Measurements from ENCODE around the gene ZYG11B. TPM values are rescaled to one million over a fixed set of nuclear protein-coding genes. Genes with fewer than 3 reads are reported as not detected.
"Not testable (repeated sequence)": the region's sequence is repeated elsewhere in the genome, so short reads cannot be mapped to it uniquely, and the experiment has no call there.

Gene ZYG11B
- total RNA-seq, 1 donor from 2014 or later = 17.3 TPM

GRCh38 chr1:52834798-52835197 lies 108.5 kb downstream of the ZYG11B start:
- H3K4me1 Mint-ChIP-seq = no peaks in the 10 kb centered on the region
- peaks cover 8% of the 10 kb centered on the region for H3K27me3 Mint-ChIP-seq
- H3K9me3 Mint-ChIP-seq = no peaks in the 10 kb centered on the region
- H3K27ac Mint-ChIP-seq = no peak overlapping the region
- TF ChIP-seq CTCF (IDR thresholded peaks at IDR 0.05) = no peak
- H3K4me3 Mint-ChIP-seq = no peak overlapping the region
- ChIA-PET CTCF (no interaction called here), POLR2A (no interaction called here)
- DNase-seq (no peak), ATAC-seq (ENCODE audit: low read depth) (no peak)
- no peaks in the 10 kb centered on the region for H3K36me3 Mint-ChIP-seq (ENCODE audit: low read depth)
- intact Hi-C loops (cut with micrococcal nuclease) = no loop called here

GRCh38 chr1:52836035-52836434 lies 109.8 kb downstream of the ZYG11B start:
- no peak for TF ChIP-seq CTCF (IDR thresholded peaks at IDR 0.05)
- Mint-ChIP-seq H3K9me3 (no peaks in the 10 kb centered on the region), H3K4me1 (no peaks in the 10 kb centered on the region), H3K27me3 (peaks cover 9% of the 10 kb centered on the region), H3K36me3 (ENCODE audit: low read depth) (no peaks in the 10 kb centered on the region), H3K27ac (no peak overlapping the region), H3K4me3 (no peak overlapping the region)
- ChIA-PET CTCF (no interaction called here), POLR2A (no interaction called here)
- DNase-seq = no peak
- intact Hi-C loops (cut with micrococcal nuclease) = no loop called here
- no peak for ATAC-seq (ENCODE audit: low read depth)

GRCh38 chr1:52839175-52839574 lies 112.9 kb downstream of the ZYG11B start:
- H3K4me1 Mint-ChIP-seq; H3K36me3 Mint-ChIP-seq (ENCODE audit: low read depth): not testable (repeated sequence)
- H3K27me3 Mint-ChIP-seq = peaks cover 10% of the 10 kb centered on the region

GRCh38 chr1:52842643-52843310 lies 116.5 kb downstream of the ZYG11B start, which contains the start of gene ZYG11A:
ZYG11A (plus strand) TSS chr1:52842760; CDS start chr1:52842884, 124 bp downstream.
- Mint-ChIP-seq H3K27ac (peak within 1 kb of the TSS; percentile 59), H3K4me1 (peaks cover 6% of the 10 kb centered on the region), H3K4me3 (peak within 1 kb of the TSS; percentile 80), H3K27me3 (peaks cover 6% of the 10 kb centered on the region), H3K36me3 (ENCODE audit: low read depth) (no peaks in the 10 kb centered on the region), H3K9me3 (no peaks in the 10 kb centered on the region)
- DNase-seq (peak; percentile 74), ATAC-seq (ENCODE audit: low read depth) (peak; percentile 97)
- ChIA-PET POLR2A (interaction anchor here (0.6 to 1.3 kb wide), 5 partner anchors 53 to 140 kb away, joined by 3 to 6 read pairs (median 5); partner anchors contain the start of genes ECHDC2 and ZYG11B), CTCF (interaction anchor here (1.0 to 1.2 kb wide), 3 partner anchors 17 to 79 kb away, joined by 3 to 4 read pairs (median 3); partner anchors contain the start of gene ECHDC2)
- intact Hi-C loops (cut with micrococcal nuclease) = loop anchor here (1.0 to 5.0 kb wide), 4 partner anchors 79 to 438 kb away; partner anchors contain the start of genes CPT2, ECHDC2, ORC1 and PRPF38A
- TF ChIP-seq CTCF (IDR thresholded peaks at IDR 0.05) = no peak

More at GRCh38 chr1:52839175-52839574, 112.9 kb downstream of the ZYG11B start:
- H3K27ac Mint-ChIP-seq; H3K9me3 Mint-ChIP-seq; ATAC-seq (ENCODE audit: low read depth); DNase-seq; H3K4me3 Mint-ChIP-seq; intact Hi-C loops (cut with micrococcal nuclease); CTCF ChIA-PET: not testable (repeated sequence)
- POLR2A ChIA-PET = interaction anchor here (0.6 kb wide), 1 partner anchor 307 kb away, joined by 3 read pairs; no protein-coding TSS in a partner anchor

- H3K27ac Mint-ChIP-seq; POLR2A ChIA-PET; ATAC-seq (ENCODE audit: low read depth); H3K4me3 Mint-ChIP-seq; H3K36me3 Mint-ChIP-seq (ENCODE audit: low read depth); DNase-seq; H3K4me1 Mint-ChIP-seq; H3K9me3 Mint-ChIP-seq; intact Hi-C loops (cut with micrococcal nuclease); CTCF ChIA-PET; H3K27me3 Mint-ChIP-seq: not testable (repeated sequence)
Measured at GRCh38 chr1:52845119-52845518, 118.9 kb downstream of the ZYG11B start.

GRCh38 chr1:52848423-52848822 lies 122.2 kb downstream of the ZYG11B start:
- DNase-seq (no peak), ATAC-seq (ENCODE audit: low read depth) (no peak)
- Mint-ChIP-seq H3K4me3 (no peak overlapping the region), H3K9me3 (no peaks in the 10 kb centered on the region), H3K4me1 (peaks cover 2% of the 10 kb centered on the region), H3K27ac (no peak overlapping the region), H3K27me3 (peaks cover 2% of the 10 kb centered on the region), H3K36me3 (ENCODE audit: low read depth) (no peaks in the 10 kb centered on the region)
- no peak for TF ChIP-seq CTCF (IDR thresholded peaks at IDR 0.05)
- CTCF ChIA-PET = interaction anchor here (0.7 kb wide), 1 partner anchor 708 kb away, joined by 3 read pairs; no protein-coding TSS in a partner anchor
- POLR2A ChIA-PET = no interaction called here
- intact Hi-C loops (cut with micrococcal nuclease) = no loop called here

Data from activated B cell treated with CpG ODN at 0.5 μM for 24 hours (primary cell).